K562 (cell line): ENCODE data around the gene HGF. TPM values are rescaled to one million over a fixed set of nuclear protein-coding genes. Genes with fewer than 3 reads are reported as not detected.

Experiments used
- ATAC-seq: fragments of 200-7000 bp; cut with Tn5 transposase; 3 replicates; pipeline ENCODE4 v1.9.1; 2020; ENCODE audit warnings: moderate library complexity
- BruUV-seq: library from RNA; stranded (reverse); fragments of 400-500 nt; replicated peaks from 2 replicates; lab custom pipeline; 2021; lab: Mats Ljungman, UMichigan
- CTCF ChIA-PET: fragments of 300-600 bp; formaldehyde crosslinking; extraction: SDS; loops from one replicate; lab custom pipeline; 2021; ENCODE audit warnings: low intra/inter-chr PET ratio; lab: Yijun Ruan, JAX
- POLR2A ChIA-PET: fragments of 300-600, 350-650 bp; sonication (Branson Sonifier 250); formaldehyde crosslinking; extraction: SDS; loops from one replicate; lab custom pipeline; 2021; ENCODE audit warnings: antibody characterized with exemption, inconsistent platforms; lab: Yijun Ruan, JAX
- DNase-seq, 4 experiments: peaks; one replicate each; pipeline versions ENCODE4 v3.0.0 to v3.0.0-alpha.2; 2011 to 2018; ENCODE audit warnings: low spot score in 3 of 4, mixed read lengths in 3 of 4; ENCODE audit errors: extremely low read depth in 1 of 4
- FAIRE-seq: peaks from 2 replicates; lab custom pipeline; 2011; peaks lifted over from hg19 to GRCh38; lab: Jason Lieb, UNC
- H2AFZ ChIP-seq: 2 replicates; pipeline ENCODE4 v1.6.0; 2011; ENCODE audit warnings: low read depth, low read length, control low read depth, inconsistent platforms
- H3K27ac ChIP-seq: fragments of 200-600 bp; 3 replicates; pipeline ENCODE4 v1.8.0; 2011; ENCODE audit warnings: low read depth, mild to moderate bottlenecking, control low read depth, inconsistent platforms, low read length, moderate library complexity, mixed read lengths; ENCODE audit errors: extremely low read depth
- H3K27me3 ChIP-seq, 2 experiments: fragments of 300-600 bp in 1 of 2; 2 replicates in 1 of 2; 3 replicates in 1 of 2; pipeline versions ENCODE4 v1.6.0 to v1.8.0; 2011; ENCODE audit warnings: inconsistent platforms in 2 of 2, low read length in 2 of 2, mild to moderate bottlenecking in 1 of 2, mixed read lengths in 1 of 2, moderate library complexity in 1 of 2; ENCODE audit not compliant: control insufficient read depth in 2 of 2, insufficient read depth in 2 of 2
- H3K36me3 ChIP-seq: fragments of 300-600 bp; 3 replicates; pipeline ENCODE4 v1.8.0; 2011; ENCODE audit warnings: mild to moderate bottlenecking, low read length, inconsistent platforms; ENCODE audit not compliant: control insufficient read depth, insufficient read depth
- H3K4me1 ChIP-seq, 2 experiments: fragments of 200-600 bp in 1 of 2; replicated peaks in 1 of 2; 2 replicates in 1 of 2; 3 replicates in 1 of 2; pipeline versions ENCODE4 v1.5.1 to v1.8.0; 2011; ENCODE audit warnings: inconsistent platforms in 2 of 2, low read length in 2 of 2, mild to moderate bottlenecking in 1 of 2, mixed read lengths in 1 of 2, moderate library complexity in 1 of 2; ENCODE audit not compliant: control insufficient read depth in 2 of 2, insufficient read depth in 2 of 2
- H3K4me2 ChIP-seq: 2 replicates; pipeline ENCODE4 v1.6.1; 2011; ENCODE audit warnings: low read length, control low read depth, inconsistent platforms, mixed read lengths; ENCODE audit not compliant: insufficient read depth
- H3K4me3 ChIP-seq: fragments of 200-600 bp; sonication (generic), shearing (Covaris generic); 2 replicates; pipeline ENCODE4 v1.5.1; 2016; ENCODE audit warnings: control low read depth, inconsistent platforms
- H3K79me2 ChIP-seq: fragments of 200-600 bp; 3 replicates; pipeline ENCODE4 v1.8.0; 2011; ENCODE audit warnings: low read length, inconsistent platforms; ENCODE audit not compliant: control insufficient read depth, insufficient read depth
- H3K9ac ChIP-seq, 2 experiments: 2 replicates each; pipeline versions ENCODE4 v1.6.0 to v1.6.1; 2011; ENCODE audit warnings: low read depth in 2 of 2, low read length in 2 of 2, control low read depth in 1 of 2, inconsistent platforms in 1 of 2, mild to moderate bottlenecking in 1 of 2, mixed read lengths in 1 of 2; ENCODE audit not compliant: insufficient read depth in 1 of 2
- H3K9me1 ChIP-seq: one replicate; pipeline ENCODE4 v1.6.0; 2011; ENCODE audit warnings: inconsistent platforms, mild to moderate bottlenecking, low read length, moderate library complexity; ENCODE audit not compliant: control insufficient read depth, insufficient read depth
- H3K9me3 ChIP-seq: replicated peaks from 2 replicates; pipeline ENCODE4 v1.5.1; 2011; ENCODE audit warnings: low read depth, low read length, inconsistent platforms; ENCODE audit not compliant: control insufficient read depth, insufficient read depth
- H4K20me1 ChIP-seq: replicated peaks from 2 replicates; pipeline ENCODE4 v1.6.1; 2011; ENCODE audit warnings: low read length, inconsistent platforms, mixed read lengths; ENCODE audit not compliant: control insufficient read depth, insufficient read depth
- BRF1 ChIP-seq: IDR thresholded peaks from 3 replicates; pipeline ENCODE4 v1.6.1; 2011; ENCODE audit warnings: borderline replicate concordance, mild to moderate bottlenecking; ENCODE audit not compliant: insufficient read length; ENCODE audit errors: extremely low read depth
- HCFC1 ChIP-seq: IDR thresholded peaks from 2 replicates; pipeline ENCODE4 v1.6.1; 2012; ENCODE audit warnings: low read depth, low read length, improper control_type of control experiment
- MTA3 ChIP-seq: fragments of 450-650 bp; formaldehyde crosslinking; IDR thresholded peaks from 2 replicates; pipeline ENCODE4 v1.6.1; 2017; ENCODE audit warnings: mild to moderate bottlenecking, borderline replicate concordance
- NCOA1 ChIP-seq: fragments of 450-650 bp; IDR thresholded peaks from 2 replicates; pipeline ENCODE4 v1.6.1; 2016; ENCODE audit warnings: low read depth
- NCOA4 ChIP-seq: fragments of 450-650 bp; IDR thresholded peaks from 2 replicates; pipeline ENCODE4 v1.6.1; 2018; ENCODE audit warnings: mild to moderate bottlenecking; ENCODE audit not compliant: partially characterized antibody
- RAD51 ChIP-seq: fragments of 450-650 bp; IDR thresholded peaks from 2 replicates; pipeline ENCODE4 v1.7.1; 2016; ENCODE audit warnings: low read depth, mild to moderate bottlenecking, borderline replicate concordance
- ZNF23 ChIP-seq: fragments of 250-450 bp; sonication (Bioruptor Pico); IDR thresholded peaks from 2 replicates; pipeline ENCODE4 v1.4.0; 2020; ENCODE audit warnings: mild to moderate bottlenecking
- ZNF785 ChIP-seq: fragments of 250-450 bp; sonication (Bioruptor Pico); IDR thresholded peaks from 2 replicates; pipeline ENCODE4 v1.4.0; 2020; ENCODE audit warnings: mild to moderate bottlenecking
- WGBS: fragments of 100-300 bp; shearing (Covaris generic); methylation state at CpG from one replicate; pipeline ENCODE4 v1.1.6; 2016; ENCODE audit warnings: low coverage, mixed read lengths; ENCODE audit not compliant: insufficient coverage; ENCODE audit errors: missing lambda C conversion rate; 5-methylcytosine and 5-hydroxymethylcytosine counted together
- in situ Hi-C: fragments of 300-500 bp; cut with MboI; formaldehyde crosslinking; loops from 4 replicates; pipeline ENCODE4 v1.15.0; 2018; ENCODE audit warnings: inconsistent platforms, mixed read lengths
- intact Hi-C: fragments of 100-400 bp; cut with micrococcal nuclease; formaldehyde crosslinking; loops from 2 replicates; pipeline ENCODE4 v1.14.2; 2022
- polyA plus RNA-seq, 8 experiments: library from polyadenylated mRNA; depleted of rRNA in 4 of 8; stranded (reverse) in 5 of 8; unstranded in 3 of 8; fragments of >200 nt; fragmentation: Nextera tagmentation in 2 of 8; fragmentation: Illumina TruSeq in 1 of 8; extraction: Ambion mirVana in 2 of 8; extraction: Trizol in 1 of 8; gene quantifications; 2 replicates each; pipeline versions ENCODE4 v1.2.1 to v1.2.3, GENCODE V29; 2011 to 2014; ENCODE audit warnings: inconsistent platforms in 1 of 8, missing spikeins in 1 of 8
- total RNA-seq, 7 experiments: library from RNA; depleted of rRNA in 6 of 7; stranded (reverse); fragments of >200 nt in 6 of 7; fragmentation: Illumina TruSeq in 2 of 7; extraction: Trizol in 2 of 7; gene quantifications; 2 replicates each; pipeline versions ENCODE4 v1.2.1 to v1.2.3, GENCODE V29; 2011 to 2021; ENCODE audit warnings: low replicate concordance in 1 of 7
- TF ChIP-seq, protein P1 (sequence below): sonication (generic); formaldehyde crosslinking; IDR thresholded peaks from 2 replicates; pipeline ENCODE4 v1.8.0; 2022; ENCODE audit warnings: mild to moderate bottlenecking, low read depth, missing genetic modification reagents

The HGF gene
- total and polyA plus RNA-seq, 9 of the 15 experiments (the other 6 are each of a cell fraction or from before 2014, with no cell fraction given), result 0.02 TPM; not detected in 8

GRCh38 chr7:81789406-81790119 is 19.7 kb upstream of the HGF start:
- BruUV-seq, result no TSS peak
- H3K4me3 ChIP-seq, result no peak overlapping the region
- H3K79me2 ChIP-seq, result no peaks in the 10 kb centered on the region
- H3K27ac ChIP-seq, result no peak overlapping the region
- no peak overlapping the region for H3K4me2 ChIP-seq
- CTCF ChIA-PET, result interaction anchor here (0.7 kb wide), 1 partner anchor 22 kb away, joined by 3 read pairs; no protein-coding TSS in a partner anchor
- no peaks in the 10 kb centered on the region for H4K20me1 ChIP-seq
- H2AFZ ChIP-seq, result no peak overlapping the region
- POLR2A ChIA-PET, result no interaction called here
- ATAC-seq (no peak), DNase-seq (no peak)
- no peaks in the 10 kb centered on the region for H3K9me1 ChIP-seq
- TF ChIP-seq BRF1 (no peak), MTA3 (no peak), ZNF23 (CRISPR knock-in tag) (no peak), RAD51 (no peak), ZNF785 (CRISPR knock-in tag) (no peak), HCFC1 (no peak), NCOA1 (no peak), NCOA4 (no peak)
- TF ChIP-seq, protein P1, sequence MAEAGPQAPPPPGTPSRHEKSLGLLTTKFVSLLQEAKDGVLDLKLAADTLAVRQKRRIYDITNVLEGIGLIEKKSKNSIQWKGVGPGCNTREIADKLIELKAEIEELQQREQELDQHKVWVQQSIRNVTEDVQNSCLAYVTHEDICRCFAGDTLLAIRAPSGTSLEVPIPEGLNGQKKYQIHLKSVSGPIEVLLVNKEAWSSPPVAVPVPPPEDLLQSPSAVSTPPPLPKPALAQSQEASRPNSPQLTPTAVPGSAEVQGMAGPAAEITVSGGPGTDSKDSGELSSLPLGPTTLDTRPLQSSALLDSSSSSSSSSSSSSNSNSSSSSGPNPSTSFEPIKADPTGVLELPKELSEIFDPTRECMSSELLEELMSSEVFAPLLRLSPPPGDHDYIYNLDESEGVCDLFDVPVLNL (CRISPR knock-in tag), result no peak
- TF ChIP-seq, all 486 proteins: peak for 0
- H3K27me3 ChIP-seq, result no peaks in the 10 kb centered on the region
- FAIRE-seq, result no peak
- in situ Hi-C loops (no loop called here), intact Hi-C loops (no loop called here)
- no peaks in the 10 kb centered on the region for H3K4me1 ChIP-seq
- 0% methylated on average over 1 of the region's 1 CpG for WGBS
- H3K9me3 ChIP-seq, result no peaks in the 10 kb centered on the region; the same call in 1 of the 2 replicates
- no peaks in the 10 kb centered on the region for H3K36me3 ChIP-seq
- no peak overlapping the region for H3K9ac ChIP-seq
